Ishikawa (cell line): ENCODE measurements around the gene ARX.

Source experiments
- CEBPB ChIP-seq: IDR thresholded peaks from 2 replicates; pipeline ENCODE4 v1.6.1; 2012
- CREB1 ChIP-seq: IDR thresholded peaks from 2 replicates; pipeline ENCODE4 v1.6.1; 2012; ENCODE audit warnings: low read depth
- EGR1 ChIP-seq: IDR thresholded peaks from 2 replicates; pipeline ENCODE4 v1.6.1; 2012
- EP300 ChIP-seq: IDR thresholded peaks from 2 replicates; pipeline ENCODE4 v1.6.1; 2012; ENCODE audit warnings: borderline replicate concordance
- FOXM1 ChIP-seq: IDR thresholded peaks from 2 replicates; pipeline ENCODE4 v1.6.1; 2012; ENCODE audit warnings: low read depth, borderline replicate concordance
- MAX ChIP-seq: IDR thresholded peaks from 2 replicates; pipeline ENCODE4 v1.6.1; 2012
- NFIC ChIP-seq: IDR thresholded peaks from 2 replicates; pipeline ENCODE4 v1.6.1; 2012
- RAD21 ChIP-seq: IDR thresholded peaks from 2 replicates; pipeline ENCODE4 v1.6.1; 2012; ENCODE audit warnings: low read depth
- REST ChIP-seq: IDR thresholded peaks from 2 replicates; pipeline ENCODE4 v1.6.1; 2012; ENCODE audit warnings: low read depth, mild to moderate bottlenecking
- TAF1 ChIP-seq: IDR thresholded peaks from 2 replicates; pipeline ENCODE4 v1.6.1; 2012; ENCODE audit warnings: low read depth, mild to moderate bottlenecking
- TCF12 ChIP-seq: IDR thresholded peaks from 2 replicates; pipeline ENCODE4 v1.6.1; 2012; ENCODE audit warnings: low read depth
- TEAD4 ChIP-seq: IDR thresholded peaks from 2 replicates; pipeline ENCODE4 v1.6.1; 2012
- USF1 ChIP-seq: IDR thresholded peaks from 2 replicates; pipeline ENCODE4 v1.6.1; 2012
- YY1 ChIP-seq: IDR thresholded peaks from 2 replicates; pipeline ENCODE4 v1.6.1; 2012; ENCODE audit warnings: low read depth
- ZBTB7A ChIP-seq: IDR thresholded peaks from 2 replicates; pipeline ENCODE4 v1.6.1; 2012; ENCODE audit warnings: low read depth

ARX gene

GRCh38 chrX:25015486-25016360 is at the start of gene ARX:
TSS of gene ARX (minus strand) at chrX:25015965. CDS start at chrX:25015737, 228 bp downstream.
- no peak for TF ChIP-seq FOXM1
- TF ChIP-seq MAX = peak; percentile 48; the same call in 1 of the 2 replicates
- peak; percentile 37; the same call in 1 of the 2 replicates for TF ChIP-seq USF1

- TF ChIP-seq FOXM1 (no peak), USF1 (no peak), MAX (no peak), YY1 (no peak), RAD21 (no peak), REST (no peak), EP300 (no peak), TAF1 (no peak), TCF12 (no peak), CEBPB (no peak), NFIC (no peak), CREB1 (no peak), TEAD4 (no peak), EGR1 (no peak), ZBTB7A (no peak)
Observed at GRCh38 chrX:25059273-25059672, 43.5 kb upstream of the ARX start.

- TF ChIP-seq USF1 = no peak
- no peak for TF ChIP-seq MAX
- TF ChIP-seq TAF1 = no peak
- TF ChIP-seq CREB1 = no peak
- TF ChIP-seq REST = no peak
- TF ChIP-seq CEBPB = no peak
- TF ChIP-seq EGR1 = no peak
- no peak for TF ChIP-seq TCF12
- no peak for TF ChIP-seq RAD21
- TF ChIP-seq NFIC = no peak
- TF ChIP-seq ZBTB7A = no peak
- TF ChIP-seq EP300 = no peak
- no peak for TF ChIP-seq YY1
- TF ChIP-seq FOXM1 = no peak
- no peak for TF ChIP-seq TEAD4
Observed at GRCh38 chrX:25052798-25053534, 37.2 kb upstream of the ARX start.

- no peak for TF ChIP-seq TAF1
- TF ChIP-seq TEAD4 = no peak
- TF ChIP-seq FOXM1 = no peak
- no peak for TF ChIP-seq EGR1
- TF ChIP-seq EP300 = no peak
- TF ChIP-seq YY1 = no peak
Observed at GRCh38 chrX:25049971-25050370, 34.2 kb upstream of the ARX start.

- TF ChIP-seq USF1 (no peak), NFIC (peak; percentile 15; the same call in 1 of the 2 replicates), EGR1 (no peak)
Observed at GRCh38 chrX:25049357-25049756, 33.6 kb upstream of the ARX start.
